Fibroblast of skin of abdomen (primary cell): ENCODE measurements around the gene ZNF444.
"Not testable (repeated sequence)": the region's sequence is repeated elsewhere in the genome, so short reads cannot be mapped to it uniquely, and the experiment has no call there.

Experiments used
- DNase-seq: peaks from one replicate; pipeline ENCODE4 v3.0.0-alpha.2; 2013

The ZNF444 gene

GRCh38 chr19:56148096-56148495 is 7.0 kb downstream of the ZNF444 start:
- DNase-seq, result no peak

GRCh38 chr19:56148955-56149655 is 8.0 kb downstream of the ZNF444 start:
- not testable (repeated sequence) for DNase-seq

GRCh38 chr19:56149656-56150038 is 8.6 kb downstream of the ZNF444 start:
- no peak for DNase-seq

- DNase-seq, result no peak
These were observed 9.3 kb downstream of the ZNF444 start for GRCh38 chr19:56150358-56150757.

GRCh38 chr19:56152644-56153043 is 11.6 kb downstream of the ZNF444 start:
- DNase-seq, result no peak

GRCh38 chr19:56153507-56153906 is 12.4 kb downstream of the ZNF444 start:
- no peak for DNase-seq

- no peak for DNase-seq
These were observed 14.1 kb downstream of the ZNF444 start for GRCh38 chr19:56155124-56155687.

- no peak for DNase-seq
These were observed 15.7 kb downstream of the ZNF444 start for GRCh38 chr19:56156768-56157167.

- DNase-seq, result no peak
These were observed 17.2 kb downstream of the ZNF444 start for GRCh38 chr19:56158170-56158757.

GRCh38 chr19:56159009-56159559 is 18.0 kb downstream of the ZNF444 start:
- no peak for DNase-seq

GRCh38 chr19:56159622-56160271 is 18.7 kb downstream of the ZNF444 start:
- DNase-seq, result no peak

- no peak for DNase-seq
These were observed 20.4 kb downstream of the ZNF444 start for GRCh38 chr19:56161534-56161933.

- no peak for DNase-seq
These were observed 21.2 kb downstream of the ZNF444 start for GRCh38 chr19:56162258-56162657.

- DNase-seq, result no peak
These were observed 22.0 kb downstream of the ZNF444 start for GRCh38 chr19:56163097-56163496.

GRCh38 chr19:56167064-56167578 is 26.0 kb downstream of the ZNF444 start:
- DNase-seq, result no peak

- no peak for DNase-seq
These were observed 29.2 kb downstream of the ZNF444 start for GRCh38 chr19:56170261-56170660.

- no peak for DNase-seq
These were observed 33.0 kb downstream of the ZNF444 start for GRCh38 chr19:56174086-56174485.

- no peak for DNase-seq
These were observed 33.5 kb downstream of the ZNF444 start for GRCh38 chr19:56174550-56174949.

GRCh38 chr19:56175861-56176307 is 34.8 kb downstream of the ZNF444 start, which contains the start of gene GALP:
Gene GALP, plus strand, starts transcription at chr19:56176008. Its CDS starts 1,101 bp downstream, at chr19:56177109.
- DNase-seq, result not testable (repeated sequence)

GRCh38 chr19:56176310-56176709 is 35.2 kb downstream of the ZNF444 start:
- DNase-seq, result not testable (repeated sequence)

GRCh38 chr19:56176881-56177280 is 35.8 kb downstream of the ZNF444 start:
- no peak for DNase-seq

- DNase-seq, result no peak
These were observed 36.6 kb downstream of the ZNF444 start for GRCh38 chr19:56177564-56178243.
